GM20000 (cell line): ENCODE results near the gene ZNF695.
A peak's percentile ranks its signal among the peaks of the same experiment; 100 is the strongest.
"Not testable (repeated sequence)": the region's sequence is repeated elsewhere in the genome, so short reads cannot be mapped to it uniquely, and the experiment has no call there.

Experiments
- DNase-seq: peaks from one replicate; pipeline ENCODE4 v3.0.0; 2012; ENCODE audit warnings: low spot score
- TF ChIP-seq, protein P1 (sequence below): IDR thresholded peaks from 2 replicates; pipeline ENCODE4 v1.5.1; 2012; ENCODE audit warnings: mild to moderate bottlenecking, control low read depth; ENCODE audit errors: extremely low read depth, missing control alignments

The ZNF695 gene

DNA sequence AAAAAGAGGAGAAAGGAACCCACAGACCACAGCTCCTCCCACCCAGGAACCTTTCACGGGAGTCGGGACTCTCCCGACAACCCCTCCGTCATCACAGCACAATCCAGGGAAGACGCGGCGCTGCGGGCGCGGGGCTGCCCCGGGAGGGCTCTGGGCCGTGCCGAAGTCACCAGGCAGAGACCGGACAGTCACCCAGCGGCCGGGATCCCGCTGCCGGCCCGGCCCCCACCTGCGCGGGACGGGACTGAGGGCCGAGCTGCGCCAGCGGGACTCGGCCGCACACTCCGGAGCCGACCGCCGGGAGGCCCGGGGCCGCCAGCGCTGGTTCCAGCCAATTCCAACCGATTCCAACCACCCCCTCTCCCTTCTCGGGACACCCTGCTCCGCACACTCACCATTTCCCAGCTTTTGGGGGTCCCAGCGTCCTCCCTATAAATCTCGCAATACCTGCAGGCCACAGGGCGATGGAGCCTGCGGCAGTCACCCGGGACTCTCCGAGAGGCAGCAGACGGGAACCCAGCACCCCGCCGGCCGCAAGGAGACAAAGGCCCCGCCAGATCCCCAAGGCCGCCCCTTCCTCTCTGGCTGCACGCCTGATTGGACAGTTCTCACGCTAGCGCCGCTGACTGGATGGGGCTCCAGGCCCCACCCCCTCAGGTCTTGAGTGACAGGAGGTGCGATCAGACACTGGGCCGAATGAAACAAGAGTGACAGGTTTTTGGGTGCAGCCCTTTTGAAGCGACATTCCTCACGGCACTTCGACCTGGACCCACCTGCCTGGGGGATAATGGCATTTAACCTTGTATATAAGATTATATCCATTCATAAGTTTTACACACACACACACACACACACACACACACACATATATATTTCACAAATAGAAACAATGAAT, at the start of gene ZNF695:
Gene ZNF695 (minus strand): TSS at position 547 of the 895 bp plus-strand sequence. CDS start 149 bp downstream, at position 398.
- DNase-seq = peak; percentile 95
- TF ChIP-seq, protein P1, sequence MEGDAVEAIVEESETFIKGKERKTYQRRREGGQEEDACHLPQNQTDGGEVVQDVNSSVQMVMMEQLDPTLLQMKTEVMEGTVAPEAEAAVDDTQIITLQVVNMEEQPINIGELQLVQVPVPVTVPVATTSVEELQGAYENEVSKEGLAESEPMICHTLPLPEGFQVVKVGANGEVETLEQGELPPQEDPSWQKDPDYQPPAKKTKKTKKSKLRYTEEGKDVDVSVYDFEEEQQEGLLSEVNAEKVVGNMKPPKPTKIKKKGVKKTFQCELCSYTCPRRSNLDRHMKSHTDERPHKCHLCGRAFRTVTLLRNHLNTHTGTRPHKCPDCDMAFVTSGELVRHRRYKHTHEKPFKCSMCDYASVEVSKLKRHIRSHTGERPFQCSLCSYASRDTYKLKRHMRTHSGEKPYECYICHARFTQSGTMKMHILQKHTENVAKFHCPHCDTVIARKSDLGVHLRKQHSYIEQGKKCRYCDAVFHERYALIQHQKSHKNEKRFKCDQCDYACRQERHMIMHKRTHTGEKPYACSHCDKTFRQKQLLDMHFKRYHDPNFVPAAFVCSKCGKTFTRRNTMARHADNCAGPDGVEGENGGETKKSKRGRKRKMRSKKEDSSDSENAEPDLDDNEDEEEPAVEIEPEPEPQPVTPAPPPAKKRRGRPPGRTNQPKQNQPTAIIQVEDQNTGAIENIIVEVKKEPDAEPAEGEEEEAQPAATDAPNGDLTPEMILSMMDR = no peak

DNA sequence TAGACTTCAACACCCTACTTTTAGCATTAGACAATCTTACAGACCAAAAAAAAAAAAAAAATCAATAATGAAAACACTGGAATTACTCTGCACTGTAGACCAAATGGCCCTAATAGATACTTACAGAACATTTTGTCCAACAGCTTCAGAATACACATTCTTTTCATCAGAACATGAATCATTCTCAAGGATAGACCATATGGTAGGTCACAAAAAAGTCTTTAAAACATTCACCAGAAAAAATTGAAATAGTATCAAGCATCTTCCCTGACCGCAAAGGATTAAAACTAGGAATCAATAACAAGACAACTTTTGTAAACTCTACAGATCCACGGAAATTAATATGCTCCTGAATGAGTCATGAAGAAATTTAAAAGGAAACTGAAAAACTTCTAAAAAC, 48.2 kb upstream of the ZNF695 start:
- TF ChIP-seq, protein P1 = no peak
- no peak for DNase-seq

DNA sequence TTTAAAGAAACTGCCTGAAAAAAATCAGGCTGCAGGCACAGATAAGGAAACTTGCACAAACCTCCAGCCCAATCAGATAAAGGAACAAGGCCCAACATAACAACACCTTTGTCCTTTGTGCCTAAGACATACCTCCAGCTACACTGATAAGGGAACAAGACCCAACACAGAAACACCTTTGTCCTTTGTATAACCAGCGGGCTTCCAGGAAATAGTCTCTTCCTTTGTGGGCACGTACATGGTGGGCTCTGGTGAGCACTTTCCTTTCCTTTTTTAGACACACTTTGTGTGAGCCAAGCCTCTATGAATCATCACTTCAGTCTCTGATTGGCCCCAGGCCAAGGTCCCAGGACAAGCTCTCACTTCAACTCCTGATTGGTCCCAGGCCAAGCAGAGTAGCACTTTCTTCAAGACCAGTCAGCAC, 47.1 kb upstream of the ZNF695 start:
- TF ChIP-seq, protein P1 = no peak

DNA sequence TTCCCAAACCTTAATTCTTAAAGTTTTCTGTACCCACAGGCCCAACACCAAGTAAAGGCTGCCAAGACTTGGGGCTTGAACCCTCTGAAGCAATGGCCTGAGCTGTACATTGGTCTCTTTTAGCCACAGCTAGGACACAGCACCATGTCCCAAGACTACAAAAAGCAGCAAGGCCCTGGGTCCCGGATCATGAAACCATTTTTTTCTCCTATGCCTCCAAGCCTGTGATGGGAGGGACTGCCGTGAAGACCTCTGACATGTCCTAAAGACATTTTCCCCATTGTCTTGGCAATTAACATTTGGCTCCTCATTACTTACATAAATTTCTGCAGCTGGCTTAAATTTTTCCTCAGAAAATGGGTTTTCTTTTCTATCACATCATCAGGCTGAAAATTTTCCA, 39.8 kb upstream of the ZNF695 start:
- no peak for DNase-seq
- TF ChIP-seq, protein P1 = no peak

More for the DNA sequence above, 47.1 kb upstream of the ZNF695 start:
- no peak for DNase-seq

DNA sequence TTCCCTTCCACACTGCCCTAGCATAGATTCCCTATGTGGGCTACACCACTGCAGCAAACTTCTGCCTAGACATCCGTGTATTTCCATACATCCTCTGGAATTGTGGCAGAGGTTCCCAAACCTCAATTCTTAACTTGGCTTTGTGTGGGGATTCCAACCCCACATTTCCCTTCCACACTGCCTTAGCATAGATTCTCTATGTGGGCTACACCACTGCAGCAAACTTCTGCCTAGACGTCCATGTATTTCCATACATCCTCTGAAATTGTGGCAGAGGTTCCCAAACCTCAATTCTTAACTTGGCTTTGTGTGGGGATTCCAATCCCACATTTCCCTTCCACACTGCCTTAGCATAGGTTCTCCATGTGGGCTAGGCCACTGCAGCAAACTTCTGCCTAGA, 39.4 kb upstream of the ZNF695 start:
- DNase-seq = no peak

DNA sequence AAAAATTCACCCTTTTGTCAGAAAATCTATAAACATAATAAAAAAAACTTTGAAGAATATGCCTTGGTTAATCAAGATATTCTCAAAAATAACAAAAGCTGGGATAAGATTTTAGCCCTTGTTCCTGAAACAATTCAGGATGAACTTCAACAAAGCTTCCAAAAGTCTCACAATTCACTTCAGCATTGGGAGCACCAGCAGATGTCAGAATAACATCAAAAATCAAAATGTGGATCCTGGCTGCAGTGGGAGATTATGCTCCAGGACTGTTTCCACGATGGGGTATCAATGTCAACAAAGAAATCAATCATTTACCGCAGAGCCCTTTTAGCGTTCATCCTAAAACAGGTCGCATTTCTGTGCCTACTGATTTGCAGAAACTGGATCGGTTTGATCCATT, 35.5 kb upstream of the ZNF695 start:
- DNase-seq = no peak
- TF ChIP-seq, protein P1 = no peak

More for the DNA sequence above, 39.4 kb upstream of the ZNF695 start:
- TF ChIP-seq, protein P1 = no peak

DNA sequence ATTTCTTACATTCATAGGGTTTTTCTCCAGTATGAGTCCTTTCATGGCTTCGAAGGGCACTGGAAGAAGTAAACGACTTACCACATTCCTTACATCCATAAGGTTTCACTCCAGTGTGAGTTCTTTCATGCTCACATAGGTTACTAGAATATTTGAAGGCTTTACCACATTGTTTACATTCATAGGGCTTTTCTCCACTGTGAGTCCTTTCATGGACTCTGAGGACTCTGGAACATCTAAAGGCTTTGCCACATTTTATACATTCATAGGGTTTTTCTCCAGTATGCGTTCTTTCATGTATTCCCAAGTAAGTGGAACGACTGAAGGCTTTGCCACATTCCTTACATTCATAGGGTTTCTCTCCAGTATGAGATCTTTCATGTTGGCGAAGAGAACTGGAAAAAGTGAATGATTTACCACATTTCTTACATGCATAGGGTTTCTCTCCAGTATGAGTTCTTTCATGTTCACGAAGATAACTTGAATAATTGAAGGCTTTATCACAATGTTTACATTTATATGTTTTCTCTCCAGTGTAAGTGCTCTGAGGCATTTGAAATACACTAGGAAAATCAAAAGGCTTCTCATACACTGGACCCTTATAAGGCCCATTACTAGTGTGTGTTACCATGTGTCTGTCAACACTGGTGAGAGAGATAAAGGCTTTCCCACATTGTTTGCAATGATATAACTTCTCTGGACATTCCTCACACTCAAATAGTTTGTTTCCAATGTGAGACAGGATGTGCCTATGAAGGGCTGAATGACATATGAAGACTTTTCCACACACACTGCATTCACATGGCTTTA, 29.9 kb upstream of the ZNF695 start:
- DNase-seq = no peak
- TF ChIP-seq, protein P1 = no peak

DNA sequence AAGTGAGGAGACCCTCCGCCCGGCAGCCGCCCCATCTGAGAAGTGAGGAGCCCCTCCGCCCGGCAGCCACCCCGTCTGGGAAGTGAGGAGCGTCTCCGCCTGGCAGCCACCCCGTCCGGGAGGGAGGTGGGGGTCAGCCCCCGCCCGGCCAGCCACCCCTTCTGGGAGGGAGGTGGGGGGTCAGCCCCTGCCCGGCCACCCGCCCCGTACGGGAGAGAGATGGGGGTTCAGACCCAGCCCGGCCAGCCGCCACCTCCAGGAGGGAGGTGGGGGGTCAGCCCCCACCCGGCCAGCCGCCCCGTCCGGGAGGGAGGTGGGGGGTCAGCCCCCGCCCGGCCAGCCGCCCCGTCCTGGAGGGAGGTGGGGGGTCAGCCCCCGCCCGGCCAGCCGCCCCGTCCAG, 24.4 kb upstream of the ZNF695 start:
- DNase-seq = not testable (repeated sequence)

DNA sequence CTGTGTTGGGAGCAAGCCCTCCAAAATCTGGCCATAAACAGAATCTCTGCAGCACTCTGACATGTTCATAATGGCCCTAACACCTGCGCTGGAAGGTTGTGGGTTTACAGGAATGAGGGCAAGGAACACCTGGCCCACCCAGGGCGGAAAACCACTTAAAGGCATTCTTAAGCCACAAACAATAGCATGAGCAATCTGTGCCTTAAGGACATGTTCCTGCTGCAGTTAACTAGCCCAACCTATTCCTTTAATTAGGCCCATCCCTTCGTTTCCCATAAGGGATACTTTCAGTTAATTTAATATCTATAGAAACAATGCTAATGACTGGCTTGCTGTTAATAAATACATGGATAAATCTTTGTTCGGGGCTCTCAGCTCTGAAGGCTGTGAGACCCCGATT, 16.8 kb upstream of the ZNF695 start:
- not testable (repeated sequence) for DNase-seq
